H9 (cell line): ENCODE data around the gene TCOF1. TPM values are rescaled to one million over a fixed set of nuclear protein-coding genes. Genes with fewer than 3 reads are reported as not detected.

Experiments
- DNase-seq: peaks from one replicate; pipeline ENCODE4 v3.0.0-alpha.2; 2017
- H2AFZ ChIP-seq: one replicate; pipeline ENCODE4 v1.6.1; 2013; ENCODE audit warnings: mild to moderate bottlenecking, low read length, control low read depth, moderate library complexity
- H2AK5ac ChIP-seq: 2 replicates; pipeline ENCODE4 v1.6.1; 2013; ENCODE audit warnings: low read length, control low read depth, mixed read lengths; ENCODE audit not compliant: insufficient read length
- H2BK120ac ChIP-seq: one replicate; pipeline ENCODE4 v1.6.1; 2013; ENCODE audit warnings: low read depth, mild to moderate bottlenecking, low read length, control low read depth, inconsistent platforms; ENCODE audit not compliant: poor library complexity, severe bottlenecking
- H2BK12ac ChIP-seq: 2 replicates; pipeline ENCODE4 v1.6.1; 2013; ENCODE audit warnings: low read length, control low read depth, mixed read lengths, low read depth; ENCODE audit not compliant: insufficient read length
- H2BK15ac ChIP-seq: 2 replicates; pipeline ENCODE4 v1.6.1; 2013; ENCODE audit warnings: low read depth, low read length, control low read depth
- H2BK20ac ChIP-seq: one replicate; pipeline ENCODE4 v1.6.1; 2013; ENCODE audit warnings: low read depth, mild to moderate bottlenecking, low read length, control low read depth, inconsistent platforms; ENCODE audit not compliant: poor library complexity, severe bottlenecking
- H2BK5ac ChIP-seq: 2 replicates; pipeline ENCODE4 v1.6.1; 2013; ENCODE audit warnings: low read length, control low read depth, mixed read lengths; ENCODE audit not compliant: insufficient read length
- H3K14ac ChIP-seq: 2 replicates; pipeline ENCODE4 v1.6.1; 2013; ENCODE audit warnings: low read length, control low read depth; ENCODE audit not compliant: insufficient read depth
- H3K18ac ChIP-seq: 2 replicates; pipeline ENCODE4 v1.6.1; 2013; ENCODE audit warnings: low read depth, mild to moderate bottlenecking, mixed read lengths, low read length, control low read depth; ENCODE audit not compliant: insufficient read length
- H3K23ac ChIP-seq: 2 replicates; pipeline ENCODE4 v1.6.1; 2013; ENCODE audit warnings: low read length, control low read depth, mixed read lengths, low read depth; ENCODE audit not compliant: insufficient read length
- H3K23me2 ChIP-seq: 2 replicates; pipeline ENCODE4 v1.6.1; 2013; ENCODE audit warnings: low read depth, mild to moderate bottlenecking, mixed read lengths, low read length, control low read depth; ENCODE audit not compliant: insufficient read length, poor library complexity, severe bottlenecking
- H3K27ac ChIP-seq: 2 replicates; pipeline ENCODE4 v1.5.1; 2013; ENCODE audit warnings: low read length, control low read depth, mixed read lengths, low read depth; ENCODE audit not compliant: insufficient read length
- H3K27me3 ChIP-seq: 2 replicates; pipeline ENCODE4 v1.6.1; 2013; ENCODE audit warnings: low read length, control low read depth, inconsistent platforms; ENCODE audit not compliant: insufficient read depth
- H3K4ac ChIP-seq: 2 replicates; pipeline ENCODE4 v1.6.1; 2013; ENCODE audit warnings: low read depth, mild to moderate bottlenecking, control low read depth, inconsistent platforms, low read length, moderate library complexity
- H3K4me1 ChIP-seq: 2 replicates; pipeline ENCODE4 v1.6.1; 2013; ENCODE audit warnings: low read length, control low read depth, inconsistent platforms; ENCODE audit not compliant: insufficient read depth
- H3K4me2 ChIP-seq: 2 replicates; pipeline ENCODE4 v1.6.1; 2013; ENCODE audit warnings: low read length, control low read depth, mixed read lengths; ENCODE audit not compliant: insufficient read length, insufficient read depth
- H3K56ac ChIP-seq: 2 replicates; pipeline ENCODE4 v1.6.1; 2013; ENCODE audit warnings: low read depth, mild to moderate bottlenecking, mixed read lengths, low read length, control low read depth; ENCODE audit not compliant: insufficient read length
- H3K79me1 ChIP-seq: 2 replicates; pipeline ENCODE4 v1.6.1; 2013; ENCODE audit warnings: low read depth, mild to moderate bottlenecking, moderate library complexity, low read length, control low read depth, inconsistent platforms; ENCODE audit not compliant: insufficient read depth, poor library complexity, severe bottlenecking
- H3K79me2 ChIP-seq: 2 replicates; pipeline ENCODE4 v1.6.1; 2013; ENCODE audit warnings: low read length, control low read depth, inconsistent platforms; ENCODE audit not compliant: insufficient read depth
- H3K9ac ChIP-seq: 2 replicates; pipeline ENCODE4 v1.6.1; 2013; ENCODE audit warnings: low read length, control low read depth, mixed read lengths; ENCODE audit not compliant: insufficient read length; ENCODE audit errors: extremely low read depth
- H3K9me3 ChIP-seq: one replicate; pipeline ENCODE4 v1.6.1; 2013; ENCODE audit warnings: low read depth, low read length, inconsistent platforms; ENCODE audit not compliant: control insufficient read depth
- H3T11ph ChIP-seq: one replicate; pipeline ENCODE4 v1.6.1; 2013; ENCODE audit warnings: mild to moderate bottlenecking, low read length, control low read depth, inconsistent platforms
- H4K20me1 ChIP-seq: one replicate; pipeline ENCODE4 v1.6.1; 2013; ENCODE audit not compliant: control insufficient read depth, insufficient read length, insufficient read depth
- H4K5ac ChIP-seq: 2 replicates; pipeline ENCODE4 v1.6.1; 2013; ENCODE audit warnings: low read depth, mild to moderate bottlenecking, mixed read lengths, low read length, control low read depth; ENCODE audit not compliant: insufficient read length
- H4K8ac ChIP-seq: replicated peaks from 2 replicates; pipeline ENCODE4 v1.6.1; 2013; ENCODE audit warnings: low read length, control low read depth, mixed read lengths, low read depth; ENCODE audit not compliant: insufficient read length
- H4K91ac ChIP-seq: 2 replicates; pipeline ENCODE4 v1.6.1; 2013; ENCODE audit warnings: low read depth, mild to moderate bottlenecking, moderate library complexity, mixed read lengths, low read length, control low read depth; ENCODE audit not compliant: insufficient read length
- H3K27ac Mint-ChIP-seq, 3 experiments: 2 replicates in 2 of 3; 3 replicates in 1 of 3; pipeline ENCODE4 v1.8.0; 2020 to 2021; ENCODE audit warnings: mixed read lengths in 3 of 3, mild to moderate bottlenecking in 1 of 3, moderate library complexity in 1 of 3
- H3K27me3 Mint-ChIP-seq: 2 replicates; pipeline ENCODE4 v1.8.0; 2021; ENCODE audit warnings: low read depth, mild to moderate bottlenecking, moderate library complexity, mixed read lengths
- H3K36me3 Mint-ChIP-seq, 3 experiments: 2 replicates in 2 of 3; 3 replicates in 1 of 3; pipeline ENCODE4 v1.8.0; 2020 to 2021; ENCODE audit warnings: low read depth in 3 of 3, mixed read lengths in 3 of 3; ENCODE audit not compliant: insufficient read depth in 1 of 3
- H3K4me1 Mint-ChIP-seq, 2 experiments: 2 replicates each; pipeline ENCODE4 v1.8.0; 2020; ENCODE audit warnings: mixed read lengths in 2 of 2
- H3K4me3 Mint-ChIP-seq, 2 experiments: 2 replicates in 1 of 2; 3 replicates in 1 of 2; pipeline ENCODE4 v1.8.0; 2020 to 2021; ENCODE audit warnings: mild to moderate bottlenecking in 2 of 2, mixed read lengths in 2 of 2, moderate library complexity in 1 of 2
- H3K9me3 Mint-ChIP-seq, 2 experiments: 2 replicates in 1 of 2; 3 replicates in 1 of 2; pipeline ENCODE4 v1.8.0; 2020; ENCODE audit warnings: mild to moderate bottlenecking in 2 of 2, mixed read lengths in 2 of 2, moderate library complexity in 1 of 2
- CTCF ChIP-seq: fragments of 200-600 bp; sonication (generic); conservative IDR thresholded peaks from 3 replicates; pipeline ENCODE4 v1.8.0; 2021; ENCODE audit warnings: antibody characterized with exemption, mild to moderate bottlenecking
- WGBS: extraction: QIAGEN DNeasy Blood & Tissue Kit; methylation state at CpG from one replicate; pipeline ENCODE4 v1.1.7; 2013; ENCODE audit warnings: missing lambda C conversion rate, low lambda C conversion rate, mixed read lengths; ENCODE audit not compliant: insufficient read length; ENCODE audit errors: extremely low coverage; 5-methylcytosine and 5-hydroxymethylcytosine counted together
- total RNA-seq: library from RNA; stranded (reverse); gene quantifications from 2 replicates; pipeline ENCODE4 v1.2.1, GENCODE V29; 2021

TCOF1 gene
- total RNA-seq, 1 experiment from 2014 or later = 128 TPM

GRCh38 chr5:150342583-150342982 is 14.9 kb upstream of the TCOF1 start:
- Histone ChIP-seq H3K27me3 (no peaks in the 10 kb centered on the region), H4K91ac (no peak overlapping the region), H3K23ac (no peak overlapping the region), H2BK12ac (no peak overlapping the region), H3K4me1 (no peaks in the 10 kb centered on the region), H2BK20ac (no peak overlapping the region), H3K23me2 (no peaks in the 10 kb centered on the region), H3T11ph (no peak overlapping the region), H3K9ac (no peak overlapping the region), H4K20me1 (no peaks in the 10 kb centered on the region), H4K5ac (no peak overlapping the region), H3K27ac (no peak overlapping the region), H3K4me2 (no peak overlapping the region), H3K79me2 (no peaks in the 10 kb centered on the region), H2AFZ (no peak overlapping the region), H3K9me3 (no peaks in the 10 kb centered on the region), H3K18ac (no peak overlapping the region), H3K4ac (no peak overlapping the region), H2BK5ac (no peak overlapping the region), H2BK120ac (no peak overlapping the region), H2AK5ac (no peak overlapping the region), H3K14ac (no peak overlapping the region), H3K79me1 (no peaks in the 10 kb centered on the region), H2BK15ac (no peak overlapping the region), H4K8ac (no peak overlapping the region), H3K56ac (no peak overlapping the region)
- TF ChIP-seq CTCF = no peak
- no peak for DNase-seq
- Mint-ChIP-seq H3K27ac (no peak overlapping the region; a peak in 1 of 7 replicates), H3K9me3 (no peaks in the 10 kb centered on the region; a peak in 1 of 5 replicates), H3K4me1 (peaks cover 0 to 8% of the 10 kb centered on the region in 2 experiments; a peak in 2 of 4 replicates), H3K36me3 (no peaks in the 10 kb centered on the region), H3K27me3 (no peaks in the 10 kb centered on the region; the same call in 1 of the 2 replicates), H3K4me3 (no peak overlapping the region; a peak in 1 of 5 replicates)
- WGBS = no CpG with 5 or more reads among the region's 5 CpGs
